Measurements from ENCODE around the gene IRF1.
"Not testable (repeated sequence)": the region's sequence is repeated elsewhere in the genome, so short reads cannot be mapped to it uniquely, and the experiment has no call there.

Gene IRF1

DNA sequence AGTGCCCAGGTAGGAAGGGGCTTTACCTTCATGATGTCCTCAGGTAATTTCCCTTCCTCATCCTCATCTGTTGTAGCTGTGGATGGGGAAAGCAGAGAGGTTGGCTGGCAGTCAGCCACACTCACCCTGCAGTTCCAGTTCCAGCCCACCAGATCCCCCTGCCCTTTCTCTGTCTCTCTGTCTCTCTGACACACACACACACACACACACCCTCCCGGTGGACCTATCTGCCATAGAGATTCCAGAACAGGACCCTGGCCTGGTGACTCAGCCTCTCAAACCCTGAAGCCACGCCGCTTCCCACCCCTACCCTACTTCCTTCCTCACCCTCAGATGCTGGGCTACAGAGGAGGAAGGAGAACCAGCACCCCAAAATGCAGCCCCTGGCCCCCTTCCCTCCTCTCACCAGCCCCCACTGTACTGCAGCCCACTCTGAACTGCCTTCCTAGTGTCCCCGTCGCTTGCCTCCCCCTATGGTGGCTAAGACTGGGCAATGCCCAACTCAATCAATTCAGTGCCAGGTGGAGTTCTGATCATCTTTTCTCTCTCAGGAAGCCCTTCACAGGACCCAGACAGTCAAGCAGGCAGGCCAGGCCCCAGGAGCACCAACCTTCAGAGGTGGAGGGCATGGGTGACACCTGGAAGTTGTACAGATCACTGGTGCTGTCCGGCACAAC is 4.8 kb downstream of the IRF1 start:
- no peak for DNase-seq

DNA sequence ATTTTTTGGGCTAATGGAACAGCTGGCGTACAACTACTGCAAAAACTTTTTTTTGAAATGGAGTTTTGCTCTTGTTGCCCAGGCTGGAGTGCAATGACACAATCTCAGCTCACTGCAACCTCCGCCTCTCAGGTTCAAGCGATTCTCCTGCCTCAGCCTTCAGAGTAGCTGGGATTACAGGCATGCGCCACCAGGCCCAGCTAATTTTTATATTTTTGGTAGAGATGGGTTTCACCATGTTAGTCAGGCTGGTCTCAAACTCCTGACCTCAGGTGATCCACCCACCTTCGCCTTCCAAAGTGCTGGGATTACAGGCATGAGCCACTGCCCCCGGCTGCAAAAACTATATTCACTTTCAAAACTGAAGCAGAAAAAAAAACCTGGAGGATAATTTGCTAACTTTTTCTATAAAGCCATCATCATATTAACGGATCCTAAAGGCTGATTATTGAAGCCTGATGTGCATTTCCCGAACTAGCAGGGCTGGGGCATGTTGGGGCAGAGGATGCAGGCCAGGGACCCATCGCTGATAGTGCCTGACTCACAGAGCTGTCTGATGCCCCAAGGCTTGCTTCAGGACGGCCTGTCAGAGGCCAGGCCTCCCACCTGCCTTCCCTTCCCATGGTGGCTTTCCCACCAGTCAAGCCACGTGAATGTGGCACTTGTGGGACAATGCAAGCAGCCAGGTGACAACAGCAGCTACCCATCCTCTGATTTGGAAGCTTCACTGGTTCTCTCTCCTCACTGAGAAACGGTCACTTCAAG is 5.5 kb downstream of the IRF1 start:
- DNase-seq = not testable (repeated sequence)

DNA sequence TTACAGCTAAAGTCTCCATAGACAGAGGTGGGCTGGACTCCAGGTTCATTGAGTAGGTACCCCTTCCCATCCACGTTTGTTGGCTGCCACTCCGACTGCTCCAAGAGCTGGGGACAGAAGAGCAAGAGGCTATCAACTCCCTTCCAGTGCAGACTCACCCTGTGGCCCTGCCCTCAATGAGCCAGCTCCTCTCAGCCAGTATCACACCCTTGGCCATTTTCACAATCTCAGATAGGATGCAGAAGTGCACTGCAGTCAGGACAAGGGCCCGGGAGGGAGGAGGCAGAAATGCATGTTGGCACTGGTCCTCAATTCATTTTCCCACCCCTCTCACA is 6.2 kb downstream of the IRF1 start:
- DNase-seq = no peak

DNA sequence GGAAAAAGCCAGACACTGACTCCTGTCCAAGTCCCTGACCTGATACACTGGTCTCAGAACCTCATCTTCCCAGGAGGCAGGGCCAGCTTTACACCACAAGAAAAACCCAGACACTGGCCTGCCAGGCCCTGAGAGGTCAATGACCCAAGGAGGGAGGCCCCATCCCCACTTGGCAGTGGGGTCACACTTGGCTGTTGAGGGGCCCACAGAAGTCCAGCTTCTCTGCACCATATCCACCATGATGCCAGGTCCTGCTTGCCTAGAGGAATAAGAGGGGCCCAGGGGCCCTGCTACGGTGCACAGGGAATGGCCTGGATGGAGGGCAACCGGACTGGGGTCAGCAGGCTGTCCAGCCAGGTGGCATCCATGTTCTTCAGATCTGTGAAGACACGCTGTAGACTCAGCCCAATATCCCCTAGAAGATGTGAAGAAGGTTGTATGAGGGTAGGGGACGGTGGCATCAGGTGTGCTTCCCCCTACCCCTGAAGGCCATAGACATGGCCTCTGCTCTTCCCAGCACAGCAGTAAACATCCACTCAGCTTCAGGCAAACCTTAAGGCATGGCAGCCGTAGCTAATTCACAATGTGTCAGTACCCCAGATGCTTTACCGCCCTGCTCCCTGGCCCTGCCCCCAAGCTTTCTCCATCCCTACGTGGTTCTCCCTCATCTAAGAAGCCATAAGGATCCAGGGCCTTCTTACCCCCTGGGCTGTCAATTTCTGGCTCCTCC is 6.7 kb downstream of the IRF1 start:
- no peak for DNase-seq

DNA sequence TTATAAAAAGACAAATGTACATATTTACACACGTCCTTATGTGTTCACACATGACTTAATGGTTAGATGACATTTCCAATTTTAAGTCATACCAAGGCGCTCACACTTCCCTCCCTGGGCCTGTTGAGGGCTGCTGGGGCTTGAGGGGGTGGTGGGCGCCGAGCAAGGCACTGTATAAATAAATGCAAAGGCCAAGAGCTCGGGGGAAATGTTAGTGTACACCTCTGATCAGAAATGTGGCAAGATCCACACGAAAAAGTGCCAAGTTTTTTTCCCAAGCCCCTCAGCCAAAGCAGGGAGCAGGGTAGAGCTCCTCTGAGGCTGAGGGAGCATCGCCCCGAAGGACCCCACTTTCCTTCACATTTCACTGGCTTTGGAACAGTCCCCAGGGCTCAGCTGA is 7.5 kb downstream of the IRF1 start:
- DNase-seq = no peak

DNA sequence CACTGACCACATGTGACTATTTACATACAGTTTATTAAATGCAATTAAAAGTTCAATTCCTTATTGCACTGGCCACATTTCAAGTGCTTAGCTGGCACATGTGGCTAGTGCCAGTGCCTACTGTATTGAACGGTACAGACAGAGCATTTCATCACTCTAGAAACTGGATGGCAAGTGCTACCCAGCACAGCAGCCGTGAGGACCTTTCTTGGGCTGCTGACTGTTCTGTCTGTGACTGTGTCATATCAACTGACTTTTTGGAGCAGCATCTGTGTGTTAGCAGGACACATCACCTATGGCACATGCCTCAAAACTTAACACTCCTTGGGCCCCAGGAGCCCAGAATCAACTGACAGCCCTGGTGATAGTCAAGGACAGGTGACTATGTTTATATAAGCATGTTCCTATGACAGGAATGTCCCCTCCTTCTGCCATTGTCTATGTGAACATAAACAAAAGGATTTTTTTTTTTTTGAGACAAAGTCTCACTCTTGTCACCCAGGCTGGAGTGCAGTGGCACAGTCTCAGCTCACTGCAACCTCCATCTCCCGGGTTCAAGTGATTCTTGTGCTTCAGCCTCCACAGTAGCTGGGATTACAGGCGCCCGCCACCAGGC is 8.9 kb downstream of the IRF1 start:
- DNase-seq = no peak

DNA sequence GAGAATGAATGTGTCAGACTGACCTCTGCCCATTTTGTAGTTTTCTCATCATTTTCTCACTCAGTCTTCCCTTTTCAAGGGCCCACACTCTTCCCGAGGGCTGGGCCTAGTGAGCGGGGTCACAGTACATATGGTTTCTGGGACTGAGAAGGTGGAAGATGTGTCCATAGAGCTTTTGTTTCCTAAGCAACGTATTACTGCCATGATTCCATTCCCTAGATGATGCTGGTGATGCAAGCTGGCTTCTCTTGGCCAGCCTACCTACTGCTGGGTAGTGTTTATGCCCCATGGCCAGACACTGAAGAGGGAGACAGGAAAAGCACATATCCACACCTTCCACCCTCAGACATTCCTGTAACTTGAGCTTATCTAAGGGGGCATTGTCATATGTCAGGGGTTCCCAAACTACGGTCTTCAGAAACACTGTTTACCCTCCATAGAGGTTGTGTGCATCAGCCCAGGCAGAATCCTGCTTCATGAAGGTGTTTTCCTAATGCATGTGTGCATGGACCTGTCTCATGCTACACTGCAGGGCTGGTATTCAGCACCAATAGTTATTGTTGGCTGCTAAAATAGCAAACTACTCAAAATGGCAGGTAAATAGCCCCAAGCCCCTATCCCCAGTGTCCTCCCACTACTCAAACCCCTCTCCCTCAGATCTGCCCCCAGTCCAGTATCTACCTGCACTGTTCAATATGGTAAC is 9.5 kb downstream of the IRF1 start:
- DNase-seq = no peak

DNA sequence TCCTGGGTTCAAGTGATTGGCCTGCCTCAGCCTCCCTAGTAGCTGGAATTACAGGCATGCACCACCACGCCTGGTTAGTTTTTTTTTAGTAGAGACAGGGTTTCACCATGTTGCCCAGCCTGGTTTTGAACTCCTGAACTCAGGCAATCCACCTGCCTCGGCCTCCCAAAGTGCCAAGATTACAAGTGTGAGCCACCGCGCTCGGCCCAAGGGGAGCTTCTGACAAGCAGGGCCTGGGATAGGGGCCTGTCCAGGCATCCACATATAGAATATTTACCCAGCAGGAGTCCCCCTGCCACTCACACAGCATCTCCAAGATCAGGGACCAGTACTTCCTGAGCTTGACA is 10.1 kb downstream of the IRF1 start:
- no peak for DNase-seq

DNA sequence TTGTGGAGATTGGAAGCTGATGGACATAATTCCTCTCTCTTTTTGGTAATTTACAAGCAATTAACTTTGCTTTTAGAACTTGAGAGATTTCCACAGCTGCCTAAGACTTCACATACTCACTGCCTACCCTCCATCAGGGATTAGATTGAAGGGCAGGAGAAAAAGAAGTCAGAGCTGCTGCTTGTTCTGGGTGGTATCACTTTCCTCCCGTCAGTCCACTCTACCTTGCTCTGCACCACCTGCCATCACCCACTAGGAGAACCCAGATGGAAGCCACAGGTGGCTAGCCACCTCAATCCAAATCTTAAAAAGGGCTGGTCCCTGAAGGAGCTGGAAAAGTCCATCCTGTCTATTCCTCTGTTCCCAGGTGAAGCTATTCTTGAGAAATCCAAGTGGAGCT is 10.5 kb downstream of the IRF1 start:
- DNase-seq = no peak

DNA sequence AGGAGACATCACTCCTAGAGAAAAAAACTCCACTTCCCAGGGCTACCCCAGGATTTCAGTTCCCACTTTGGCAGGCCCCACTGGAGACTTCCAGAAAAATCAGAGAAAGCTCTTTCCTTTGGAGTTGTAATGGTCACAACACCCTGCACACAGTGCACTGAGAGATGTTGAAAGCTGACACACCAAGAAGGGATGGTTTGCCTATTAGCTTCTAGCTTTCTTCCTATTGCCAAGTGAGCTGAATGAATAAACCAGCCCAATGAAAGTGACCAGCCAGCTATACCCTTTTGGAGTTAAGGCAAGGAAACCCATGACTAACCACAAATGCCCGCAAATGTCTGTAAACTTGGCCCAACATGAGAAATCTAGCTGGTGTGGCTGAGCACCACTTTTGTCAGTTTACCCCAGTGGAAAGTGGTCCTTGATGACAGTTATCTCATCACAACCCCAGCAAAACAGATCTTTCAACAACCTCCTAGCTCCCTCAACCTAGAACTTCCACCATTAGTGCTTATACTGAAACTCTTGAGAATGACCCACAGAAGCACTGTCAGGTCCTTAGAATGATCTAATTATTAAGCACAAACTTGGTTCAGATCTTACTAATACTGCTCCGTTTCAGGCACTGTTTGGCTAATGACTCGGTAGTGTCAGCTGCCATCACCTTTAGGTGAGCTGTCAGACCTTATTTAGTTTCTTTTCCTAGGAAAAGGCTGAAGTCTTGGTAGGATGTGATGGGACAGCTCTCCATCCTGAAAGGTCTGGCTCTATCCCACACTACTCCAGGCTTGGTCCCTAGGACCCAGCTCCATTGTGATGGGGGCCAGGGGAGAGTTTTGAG is 11.2 kb downstream of the IRF1 start:
- DNase-seq = no peak

DNA sequence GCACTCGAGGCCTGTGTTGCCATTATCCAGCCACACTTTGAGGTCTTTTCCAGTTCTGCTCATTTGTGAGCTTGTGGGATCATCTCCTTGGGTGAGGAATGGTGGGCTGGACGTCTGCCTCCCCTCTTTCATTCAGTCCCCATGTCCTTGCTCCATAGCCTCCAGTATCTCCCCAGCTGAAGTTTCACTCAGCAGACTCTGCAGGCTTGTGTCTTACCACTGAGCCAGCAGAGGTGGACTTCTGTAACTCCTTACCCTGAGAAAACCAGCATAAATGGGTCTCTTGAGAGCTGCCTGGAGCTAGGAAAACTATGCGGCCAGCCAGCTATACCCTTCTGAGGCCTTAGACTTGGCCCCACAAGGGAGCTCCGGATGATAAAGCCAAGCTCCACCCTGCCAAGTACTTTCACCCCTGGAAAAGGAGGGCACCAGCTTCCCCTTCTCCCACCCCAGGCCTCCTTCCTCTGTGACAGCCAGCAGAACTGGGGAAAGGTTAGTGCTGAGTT is 12.2 kb downstream of the IRF1 start:
- DNase-seq = no peak

DNA sequence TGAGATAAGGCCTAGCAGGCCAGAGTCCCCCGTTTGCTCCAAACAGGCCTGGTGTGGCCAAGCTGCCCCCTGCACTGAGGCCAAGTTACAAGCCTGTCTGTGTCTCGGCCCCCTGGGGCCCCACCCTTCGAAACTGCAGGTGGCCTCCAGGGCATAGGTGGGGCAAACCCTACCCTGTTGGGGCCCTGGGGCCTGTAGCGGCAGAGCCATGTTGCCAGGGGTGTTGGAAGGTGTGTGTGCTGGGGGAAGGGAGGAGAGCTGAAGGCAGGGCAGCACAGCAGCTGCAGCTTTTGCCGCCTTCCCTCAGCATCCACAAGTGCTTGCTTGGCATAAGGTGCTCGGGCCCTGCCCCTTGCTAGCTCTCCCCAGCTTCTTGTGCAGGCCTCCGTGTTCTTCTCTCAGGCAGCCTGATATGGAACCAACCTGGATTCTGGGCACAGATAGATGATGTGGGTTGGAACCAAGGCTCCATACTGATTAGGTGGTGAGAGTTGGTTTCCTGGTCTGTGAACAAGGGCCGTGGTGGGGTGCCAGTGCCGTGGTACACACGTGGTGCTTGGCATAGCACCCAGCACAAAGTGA is 12.7 kb downstream of the IRF1 start:
- no peak for DNase-seq

DNA sequence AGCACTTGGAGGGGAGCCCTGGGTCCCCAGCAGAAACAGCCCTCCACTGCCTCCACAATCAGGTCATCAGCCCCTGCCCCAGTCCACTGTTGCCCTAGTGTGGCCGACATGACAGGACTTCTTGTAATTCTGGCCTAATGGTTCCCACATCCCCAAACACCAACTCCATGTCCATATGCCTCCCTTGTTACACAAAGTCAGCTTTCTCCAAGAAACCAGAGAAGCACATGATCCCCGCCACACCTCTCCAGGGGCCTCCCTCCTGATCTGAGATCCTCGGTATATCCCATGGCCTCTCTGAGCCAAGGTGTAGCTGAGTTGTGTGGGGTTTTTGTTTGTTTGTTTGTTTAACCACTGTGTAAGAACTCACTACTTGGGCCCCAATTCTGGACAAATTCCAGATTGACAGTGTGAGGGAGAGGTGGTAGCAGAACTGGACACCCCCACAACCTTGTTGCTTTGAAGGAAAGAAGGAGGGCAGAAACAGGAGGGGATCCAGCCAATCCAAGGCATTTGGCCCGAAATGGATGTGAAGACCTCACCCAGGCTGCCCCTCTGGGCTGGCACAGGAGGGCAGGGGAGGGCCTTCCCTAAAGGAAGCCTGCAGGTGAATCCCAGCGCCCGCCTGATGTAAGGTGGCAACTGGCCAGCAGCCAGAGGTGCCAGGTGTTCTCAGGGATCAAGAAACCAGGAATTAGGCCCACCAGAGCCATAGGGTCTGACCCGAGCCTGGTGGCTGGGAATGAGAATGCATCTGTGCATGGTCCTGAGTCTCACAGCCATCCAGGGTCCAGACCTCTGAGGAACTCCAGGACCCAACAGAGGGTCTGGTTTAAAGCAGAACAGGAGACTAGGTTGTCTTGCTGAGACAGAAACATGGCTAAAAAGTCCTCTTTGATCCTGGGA is 13.4 kb downstream of the IRF1 start:
- DNase-seq = no peak

DNA sequence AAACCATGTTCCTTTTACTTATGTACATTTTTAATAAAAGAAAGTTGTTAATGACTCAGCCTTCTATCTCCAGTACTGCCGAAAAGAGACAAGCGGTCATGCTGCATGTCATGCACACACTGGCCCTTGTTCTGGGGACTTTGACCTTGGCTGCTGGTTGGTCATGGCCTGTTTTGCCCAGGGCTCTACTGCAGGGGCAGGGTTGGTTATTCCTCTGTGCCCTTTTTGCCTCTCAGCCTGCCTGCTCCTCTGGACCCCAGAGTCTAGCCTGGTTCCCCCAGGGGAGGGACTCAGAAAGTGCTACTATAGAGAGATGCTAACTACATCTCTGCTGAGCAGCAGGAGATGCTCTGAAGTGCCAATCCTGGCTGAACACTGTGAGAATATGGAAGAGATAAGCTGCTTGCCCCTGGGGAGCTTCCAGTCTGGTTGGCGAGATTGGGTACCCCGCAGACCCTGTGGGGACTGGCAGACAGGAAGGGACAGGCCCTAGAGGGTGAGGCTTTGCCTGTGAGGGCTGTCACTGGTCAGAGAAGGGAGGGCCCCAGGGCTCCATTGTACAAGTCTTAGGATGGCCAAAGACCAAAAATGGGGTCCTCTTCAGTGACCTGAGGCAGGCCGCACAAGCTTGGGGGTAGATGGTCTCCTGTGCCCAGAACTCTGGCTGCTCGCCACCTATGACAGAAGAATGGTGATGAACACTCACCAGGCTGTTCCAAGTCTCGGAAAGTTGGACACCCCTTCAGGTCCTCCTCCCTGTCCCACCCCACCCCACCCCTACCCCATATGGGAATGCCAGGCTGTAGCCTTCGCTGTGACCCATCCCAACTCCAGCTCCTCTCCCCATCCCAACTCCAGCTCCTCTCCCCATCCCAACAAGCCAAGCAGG is 14.3 kb downstream of the IRF1 start:
- no peak for DNase-seq

DNA sequence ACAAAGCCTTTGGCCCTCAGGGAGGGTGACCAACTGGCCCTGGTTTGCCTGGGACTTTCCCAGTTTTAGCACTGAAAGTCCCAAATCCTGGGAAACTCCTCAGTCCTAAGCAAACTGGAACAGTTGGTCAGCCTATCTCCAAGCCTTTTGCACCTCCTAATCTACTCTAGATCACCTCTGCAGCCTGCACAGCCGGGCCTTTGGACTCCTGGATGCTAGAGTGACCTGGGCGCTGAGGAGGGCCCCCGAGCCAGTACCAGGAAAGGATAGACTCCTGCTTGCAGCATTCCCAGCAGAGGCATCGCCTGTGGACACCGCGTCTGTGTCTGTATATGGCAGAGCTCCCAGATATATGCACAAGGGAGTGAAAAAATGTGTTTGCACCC is 15.1 kb downstream of the IRF1 start:
- DNase-seq = no peak

DNA sequence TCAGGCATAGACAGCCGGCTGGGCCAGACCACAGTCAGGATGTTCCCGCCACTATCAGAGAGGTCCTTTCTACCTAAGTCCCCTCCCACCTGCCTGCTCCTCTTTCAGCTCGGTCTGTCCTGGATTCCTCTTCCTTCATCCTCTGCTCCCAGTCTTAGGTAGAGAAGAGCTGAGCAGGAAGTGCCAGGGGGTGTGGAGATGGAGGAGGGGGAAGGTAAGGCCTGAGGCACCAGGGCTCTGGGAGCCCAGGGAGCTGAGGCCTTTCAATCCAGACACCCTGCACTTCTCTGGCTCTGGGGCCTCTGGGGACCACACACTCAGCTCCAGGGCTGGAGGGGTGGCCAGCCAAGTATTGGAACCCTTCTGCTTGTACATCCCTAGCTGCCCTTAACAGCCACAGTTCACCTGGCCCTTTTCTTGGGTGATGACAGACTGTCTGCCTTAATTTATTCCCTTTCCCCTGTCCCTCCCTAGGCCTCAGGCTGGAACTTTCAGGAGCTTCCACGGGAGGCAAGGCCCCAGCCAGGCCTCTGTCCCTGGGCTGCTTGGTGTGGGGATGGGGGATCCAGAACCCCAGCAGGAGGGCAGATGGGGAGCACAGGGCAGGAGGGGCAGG is 15.6 kb downstream of the IRF1 start:
- no peak for DNase-seq

DNA sequence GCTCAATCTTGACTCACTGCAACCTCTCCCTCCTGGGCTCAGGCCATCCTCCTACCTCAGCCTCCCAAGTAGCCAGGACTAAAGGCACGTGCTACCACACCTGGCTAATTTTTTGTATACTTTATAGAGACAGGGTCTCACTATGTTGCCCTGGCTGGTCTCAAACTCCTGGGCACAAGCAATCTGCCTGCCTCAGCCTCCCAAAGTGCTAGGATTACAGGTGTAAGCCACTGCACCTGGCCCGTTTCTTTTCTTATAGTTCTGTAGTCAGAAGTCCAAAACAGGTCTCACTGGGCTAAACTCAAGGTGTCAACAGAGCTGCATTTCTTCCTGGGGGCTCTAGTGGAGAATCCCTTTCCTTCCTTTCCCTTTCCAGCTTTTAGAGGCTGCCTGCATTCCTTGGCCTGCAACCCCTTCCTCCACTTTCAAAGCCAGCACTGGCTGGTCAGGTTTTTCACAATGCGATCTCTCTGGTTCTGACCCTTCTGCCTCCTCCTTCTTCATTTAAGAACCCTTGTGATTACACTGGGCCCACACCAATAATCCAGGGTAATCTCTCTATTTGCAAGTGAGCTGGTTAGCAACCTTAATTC is 16.3 kb downstream of the IRF1 start:
- no peak for DNase-seq

DNA sequence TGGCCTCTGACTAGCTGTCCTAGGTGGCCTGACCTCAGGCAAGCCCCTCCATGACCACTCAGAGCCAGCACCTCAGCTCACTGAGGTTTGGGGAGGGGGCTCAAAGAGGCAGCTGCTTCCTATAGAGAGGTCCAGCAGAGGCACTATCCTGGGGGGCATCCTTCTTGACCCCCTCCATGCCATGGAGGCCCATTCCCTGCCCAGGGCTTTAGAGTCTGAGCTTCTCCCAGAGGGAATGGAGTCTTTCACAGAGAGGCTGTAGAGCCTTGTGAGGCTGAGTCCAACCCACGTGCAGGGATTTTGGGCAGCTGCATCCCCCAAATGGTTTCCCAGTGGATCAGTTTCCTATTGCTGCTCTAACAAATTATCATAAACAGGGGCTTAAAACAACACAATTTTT is 16.9 kb downstream of the IRF1 start:
- no peak for DNase-seq

All from HCEC 1CT (cell line).